HepG2 (cell line): Measurements from ENCODE around the gene HAND1. TPM values are rescaled to one million over a fixed set of nuclear protein-coding genes. Genes with fewer than 3 reads are reported as not detected.

Source experiments
- ATAC-seq: fragments of 200-7000 bp; cut with Tn5 transposase; 3 replicates; pipeline ENCODE4 v1.9.1; 2020; ENCODE audit warnings: mild to moderate bottlenecking, moderate library complexity
- BruUV-seq: library from RNA; stranded (reverse); fragments of 400-500 nt; replicated peaks from 2 replicates; lab custom pipeline; 2021; lab: Mats Ljungman, UMichigan
- CTCF ChIA-PET: fragments of 300-600 bp; formaldehyde crosslinking; extraction: SDS; loops from one replicate; lab custom pipeline; 2021; ENCODE audit warnings: low total read pairs, inconsistent platforms, low intra/inter-chr PET ratio; lab: Yijun Ruan, JAX
- POLR2A ChIA-PET: fragments of 350-600 bp; sonication (Branson Sonifier 250); formaldehyde crosslinking; loops from one replicate; lab custom pipeline; 2020; ENCODE audit warnings: antibody characterized with exemption, inconsistent platforms; lab: Yijun Ruan, JAX
- DNase-seq: peaks from one replicate; pipeline ENCODE4 v3.0.0-alpha.2; 2015; ENCODE audit warnings: low spot score
- FAIRE-seq: peaks from 3 replicates; lab custom pipeline; 2011; peaks lifted over from hg19 to GRCh38; lab: Jason Lieb, UNC
- H2AFZ ChIP-seq: one replicate; pipeline ENCODE4 v1.6.1; 2011; ENCODE audit warnings: low read length, inconsistent platforms
- H3K27ac ChIP-seq: fragments of 300-600 bp; 3 replicates; pipeline ENCODE4 v1.8.0; 2011; ENCODE audit warnings: mixed run types, mild to moderate bottlenecking, mixed read lengths, low read length, inconsistent platforms; ENCODE audit not compliant: insufficient read depth; ENCODE audit errors: extremely low read length
- H3K27me3 ChIP-seq, 2 experiments: fragments of 200-600 bp in 1 of 2; 2 replicates in 1 of 2; 3 replicates in 1 of 2; pipeline versions ENCODE4 v1.6.0 to v1.8.0; 2011; ENCODE audit warnings: low read length in 2 of 2, mild to moderate bottlenecking in 2 of 2, moderate library complexity in 2 of 2, inconsistent platforms in 1 of 2; ENCODE audit not compliant: insufficient read depth in 2 of 2, control insufficient read depth in 1 of 2
- H3K36me3 ChIP-seq, 2 experiments: fragments of 200-600 bp in 1 of 2; replicated peaks in 1 of 2; 2 replicates in 1 of 2; 3 replicates in 1 of 2; pipeline versions ENCODE4 v1.5.1 to v1.8.0; 2011; ENCODE audit warnings: low read length in 2 of 2, inconsistent platforms in 1 of 2; ENCODE audit not compliant: insufficient read depth in 2 of 2, control insufficient read depth in 1 of 2
- H3K4me1 ChIP-seq: 2 replicates; pipeline ENCODE4 v1.5.1; 2012; ENCODE audit warnings: low read length, inconsistent platforms; ENCODE audit not compliant: insufficient read depth
- H3K4me2 ChIP-seq: 2 replicates; pipeline ENCODE4 v1.6.0; 2011; ENCODE audit warnings: low read depth, low read length, inconsistent platforms
- H3K4me3 ChIP-seq, 3 experiments: fragments of 200-600 bp in 1 of 3; sonication (generic), shearing (Covaris generic) in 1 of 3; replicated peaks in 1 of 3; 2 replicates each; pipeline ENCODE4 v1.5.1; 2011 to 2016; ENCODE audit warnings: low read length in 3 of 3, inconsistent platforms in 2 of 3, low read depth in 2 of 3, mild to moderate bottlenecking in 2 of 3, control low read depth in 1 of 3, mixed read lengths in 1 of 3; ENCODE audit not compliant: insufficient read depth in 1 of 3
- H3K79me2 ChIP-seq: one replicate; pipeline ENCODE4 v1.6.1; 2011; ENCODE audit warnings: low read length, inconsistent platforms; ENCODE audit not compliant: insufficient read depth
- H3K9ac ChIP-seq: 2 replicates; pipeline ENCODE4 v1.6.0; 2011; ENCODE audit warnings: mild to moderate bottlenecking, low read depth, low read length, inconsistent platforms; ENCODE audit not compliant: insufficient read depth
- H3K9me3 ChIP-seq: 2 replicates; pipeline ENCODE4 v1.5.1; 2012; ENCODE audit warnings: mild to moderate bottlenecking, low read length
- H4K20me1 ChIP-seq: 2 replicates; pipeline ENCODE4 v1.6.0; 2011; ENCODE audit warnings: inconsistent platforms, mild to moderate bottlenecking, low read length, moderate library complexity; ENCODE audit not compliant: insufficient read depth
- CHD2 ChIP-seq: IDR thresholded peaks from 2 replicates; pipeline ENCODE4 v1.6.1; 2011; ENCODE audit warnings: low read depth, low read length, improper control_type of control experiment
- GABPA ChIP-seq, 2 experiments: IDR thresholded peaks; 2 replicates each; pipeline ENCODE4 v1.6.1; 2011 to 2016; ENCODE audit warnings: low read depth in 2 of 2, low read length in 1 of 2, missing biosample characterization in 1 of 2, missing genetic modification characterization in 1 of 2
- HIVEP1 ChIP-seq: sonication (generic); formaldehyde crosslinking; IDR thresholded peaks from 2 replicates; pipeline ENCODE4 v1.4.0; 2020; ENCODE audit warnings: mild to moderate bottlenecking, missing genetic modification reagents
- SOX5 ChIP-seq: IDR thresholded peaks from 2 replicates; pipeline ENCODE4 v1.6.1; 2016; ENCODE audit warnings: borderline replicate concordance
- ZMYM3 ChIP-seq: sonication (generic); formaldehyde crosslinking; IDR thresholded peaks from 2 replicates; pipeline ENCODE4 v1.5.1; 2020; ENCODE audit warnings: mild to moderate bottlenecking, missing genetic modification reagents
- ZNF549 ChIP-seq: sonication (generic); formaldehyde crosslinking; IDR thresholded peaks from 2 replicates; pipeline ENCODE4 v1.5.0; 2020; ENCODE audit warnings: missing genetic modification reagents
- WGBS: methylation state at CpG from one replicate; pipeline ENCODE4 v1.1.6; 2017; ENCODE audit warnings: low lambda C conversion rate; 5-methylcytosine and 5-hydroxymethylcytosine counted together
- in situ Hi-C: cut with HindIII; loops from 2 replicates; pipeline ENCODE4 v1.10.0; 2017; ENCODE audit warnings: low pct_unique_long_range_greater_than_20kb; ENCODE audit not compliant: extremely low pct_ligation_motif_present
- intact Hi-C: fragments of 100-400 bp; cut with micrococcal nuclease; formaldehyde crosslinking; loops from one replicate; pipeline ENCODE4 v1.10.0; 2022; ENCODE audit not compliant: unreplicated experiment
- polyA plus RNA-seq, 8 experiments: library from polyadenylated mRNA; depleted of rRNA in 3 of 8; stranded (reverse) in 7 of 8; unstranded in 1 of 8; fragments of >200 nt; fragmentation: Illumina TruSeq in 4 of 8; extraction: Trizol in 4 of 8; gene quantifications; 2 replicates each; pipeline versions ENCODE4 v1.2.1 to v1.2.3, GENCODE V29; 2011 to 2016; ENCODE audit warnings: low read depth in 4 of 8, missing spikeins in 1 of 8, mixed read lengths in 1 of 8; ENCODE audit not compliant: insufficient read depth in 1 of 8
- total RNA-seq, 5 experiments: library from RNA; depleted of rRNA; stranded (reverse); fragments of >200 nt; fragmentation: Illumina TruSeq; extraction: Trizol; gene quantifications; 2 replicates each; pipeline ENCODE4 v1.2.3, GENCODE V29; 2016; ENCODE audit warnings: low read depth in 1 of 5
- TF ChIP-seq, protein P1 (sequence below): IDR thresholded peaks from 2 replicates; pipeline ENCODE4 v1.6.1; 2016; ENCODE audit warnings: missing compliant biosample characterization, missing genetic modification reagents, borderline replicate concordance

HAND1 gene
- total and polyA plus RNA-seq, 2 of the 13 experiments (the other 11 are each of a cell fraction or from before 2014, with no cell fraction given) = not detected

DNA sequence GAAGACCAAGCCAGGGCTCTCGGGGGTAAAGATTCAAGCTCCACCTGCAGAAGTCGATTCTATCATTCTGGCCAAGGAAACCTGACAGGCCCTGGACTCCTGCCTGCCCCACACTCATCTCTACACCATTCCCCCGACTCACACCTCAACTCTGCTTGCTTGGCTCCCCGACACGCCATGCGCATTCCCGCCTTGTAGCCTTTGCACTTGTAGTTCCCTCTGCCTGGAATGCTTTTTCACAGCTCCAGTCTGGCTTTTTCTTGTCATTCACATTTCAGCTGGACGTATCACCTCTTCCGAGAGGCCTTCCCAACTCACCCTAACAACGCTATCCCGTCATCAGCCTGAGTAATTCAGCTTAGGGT, 28.7 kb upstream of the HAND1 start (continued):
- TF ChIP-seq, protein P1, sequence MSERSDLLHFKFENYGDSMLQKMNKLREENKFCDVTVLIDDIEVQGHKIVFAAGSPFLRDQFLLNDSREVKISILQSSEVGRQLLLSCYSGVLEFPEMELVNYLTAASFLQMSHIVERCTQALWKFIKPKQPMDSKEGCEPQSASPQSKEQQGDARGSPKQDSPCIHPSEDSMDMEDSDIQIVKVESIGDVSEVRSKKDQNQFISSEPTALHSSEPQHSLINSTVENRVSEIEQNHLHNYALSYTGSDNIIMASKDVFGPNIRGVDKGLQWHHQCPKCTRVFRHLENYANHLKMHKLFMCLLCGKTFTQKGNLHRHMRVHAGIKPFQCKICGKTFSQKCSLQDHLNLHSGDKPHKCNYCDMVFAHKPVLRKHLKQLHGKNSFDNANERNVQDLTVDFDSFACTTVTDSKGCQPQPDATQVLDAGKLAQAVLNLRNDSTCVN (CRISPR knock-in tag) = no peak
- TF ChIP-seq ZNF549 (CRISPR knock-in tag) = no peak
- no peak for TF ChIP-seq SOX5 (CRISPR knock-in tag)
- TF ChIP-seq CHD2 = no peak
- no peak for TF ChIP-seq ZMYM3 (CRISPR knock-in tag)

DNA sequence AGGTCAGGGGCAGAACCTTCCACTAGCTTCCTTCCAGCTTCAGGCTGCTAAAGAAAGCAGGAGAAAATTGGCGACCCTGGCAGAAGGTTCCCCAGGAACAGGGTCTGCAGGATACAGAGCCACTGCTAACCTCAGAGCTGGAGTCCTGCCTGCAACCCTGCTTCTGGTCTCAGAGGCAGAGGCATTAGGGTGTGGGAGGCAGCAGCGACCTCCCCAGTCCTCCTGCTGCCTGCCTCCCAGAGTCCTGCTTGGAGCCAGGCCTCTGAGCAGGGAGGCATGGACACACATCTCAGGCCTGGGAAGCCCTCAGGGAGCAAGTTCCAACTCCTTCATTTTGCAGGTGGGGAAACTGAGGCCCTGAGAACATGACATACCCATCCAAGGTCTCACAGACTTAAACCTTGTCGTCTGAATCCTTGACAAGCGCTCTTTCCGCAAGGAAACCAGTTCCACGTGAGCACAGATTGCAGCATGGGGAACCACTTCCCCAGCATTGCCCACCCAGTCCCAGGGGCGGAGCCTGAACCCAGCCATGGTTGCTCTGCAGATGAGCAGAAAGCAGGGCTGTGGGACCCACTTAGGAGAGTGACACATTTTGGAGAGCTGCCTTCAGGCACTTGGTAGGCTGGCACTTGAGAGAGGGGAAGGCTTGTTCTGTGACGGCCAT, 28.2 kb upstream of the HAND1 start:
- no peaks in the 10 kb centered on the region for H4K20me1 ChIP-seq
- H3K9me3 ChIP-seq = no peaks in the 10 kb centered on the region
- POLR2A ChIA-PET = no interaction called here
- H3K4me2 ChIP-seq = no peak overlapping the region
- no peaks in the 10 kb centered on the region for H3K36me3 ChIP-seq
- WGBS = 46% methylated on average over 5 of the region's 8 CpGs
- intact Hi-C loops = no loop called here
- H3K4me3 ChIP-seq = no peak overlapping the region
- peak; percentile 55; the same call in 2 of the 3 replicates for ATAC-seq
- no peaks in the 10 kb centered on the region for H3K4me1 ChIP-seq
- BruUV-seq = no TSS peak
- in situ Hi-C loops = no loop called here
- no peak for DNase-seq
- no peak for FAIRE-seq
- TF ChIP-seq GABPA (IDR thresholded peaks at IDR 0.05; ENCODE audit: low read depth, low read length) (0 out of 2 replicates have a peak, but pooled peaks have one; percentile 8), GABPA (CRISPR knock-in tag; IDR thresholded peaks at IDR 0.05; ENCODE audit: low read depth) (no peak), HIVEP1 (CRISPR knock-in tag) (no peak)
- H3K9ac ChIP-seq = no peak overlapping the region
- no peak overlapping the region for H2AFZ ChIP-seq
- no peaks in the 10 kb centered on the region for H3K79me2 ChIP-seq
- no peak overlapping the region for H3K27ac ChIP-seq
- CTCF ChIA-PET = no interaction called here
- peaks cover 0 to 12% of the 10 kb centered on the region in 2 experiments; a peak in 2 of 5 replicates for H3K27me3 ChIP-seq
